ENCODE results near the gene SNX25. TPM values are rescaled to one million over a fixed set of nuclear protein-coding genes. Genes with fewer than 3 reads are reported as not detected.
"Not testable (repeated sequence)": the region's sequence is repeated elsewhere in the genome, so short reads cannot be mapped to it uniquely, and the experiment has no call there.

SNX25 gene
- total RNA-seq, 6 donors from 2014 or later: 62.9 to 178 (median 123) TPM

- H3K4me1 ChIP-seq: no peaks in the 10 kb centered on the region
- WGBS, 2 donors: 95 to 98% methylated on average over 7 of the region's 7 CpGs
- ATAC-seq (ENCODE audit: low FRiP score in 2 of 2): no peak
- DNase-seq: no peak
- H3K9me3 ChIP-seq: no peaks in the 10 kb centered on the region
- TF ChIP-seq CTCF (IDR thresholded peaks at IDR 0.05): no peak
- TF ChIP-seq POLR2A (IDR thresholded peaks at IDR 0.05): no peak
- TF ChIP-seq POLR2AphosphoS5 (IDR thresholded peaks at IDR 0.05): no peak
- TF ChIP-seq EP300 (IDR thresholded peaks at IDR 0.05): no peak
- no peak overlapping the region for H3K27ac ChIP-seq
- peaks cover 0 to 5% (median under 1%) of the 10 kb centered on the region in 4 donors for H3K36me3 ChIP-seq
- no peak overlapping the region for H3K4me3 ChIP-seq
- no peaks in the 10 kb centered on the region for H3K27me3 ChIP-seq
These were observed 119.2 kb downstream of the SNX25 start for GRCh38 chr4:185328586-185328985.

GRCh38 chr4:185329879-185330510 is 120.6 kb downstream of the SNX25 start:
- not testable (repeated sequence) for DNase-seq; H3K27ac ChIP-seq; H3K36me3 ChIP-seq; H3K27me3 ChIP-seq; ATAC-seq (ENCODE audit: low FRiP score in 2 of 2); H3K9me3 ChIP-seq; H3K4me1 ChIP-seq; H3K4me3 ChIP-seq
- WGBS, 2 donors: 96 to 98% methylated on average over 2 of the region's 2 CpGs

DNA sequence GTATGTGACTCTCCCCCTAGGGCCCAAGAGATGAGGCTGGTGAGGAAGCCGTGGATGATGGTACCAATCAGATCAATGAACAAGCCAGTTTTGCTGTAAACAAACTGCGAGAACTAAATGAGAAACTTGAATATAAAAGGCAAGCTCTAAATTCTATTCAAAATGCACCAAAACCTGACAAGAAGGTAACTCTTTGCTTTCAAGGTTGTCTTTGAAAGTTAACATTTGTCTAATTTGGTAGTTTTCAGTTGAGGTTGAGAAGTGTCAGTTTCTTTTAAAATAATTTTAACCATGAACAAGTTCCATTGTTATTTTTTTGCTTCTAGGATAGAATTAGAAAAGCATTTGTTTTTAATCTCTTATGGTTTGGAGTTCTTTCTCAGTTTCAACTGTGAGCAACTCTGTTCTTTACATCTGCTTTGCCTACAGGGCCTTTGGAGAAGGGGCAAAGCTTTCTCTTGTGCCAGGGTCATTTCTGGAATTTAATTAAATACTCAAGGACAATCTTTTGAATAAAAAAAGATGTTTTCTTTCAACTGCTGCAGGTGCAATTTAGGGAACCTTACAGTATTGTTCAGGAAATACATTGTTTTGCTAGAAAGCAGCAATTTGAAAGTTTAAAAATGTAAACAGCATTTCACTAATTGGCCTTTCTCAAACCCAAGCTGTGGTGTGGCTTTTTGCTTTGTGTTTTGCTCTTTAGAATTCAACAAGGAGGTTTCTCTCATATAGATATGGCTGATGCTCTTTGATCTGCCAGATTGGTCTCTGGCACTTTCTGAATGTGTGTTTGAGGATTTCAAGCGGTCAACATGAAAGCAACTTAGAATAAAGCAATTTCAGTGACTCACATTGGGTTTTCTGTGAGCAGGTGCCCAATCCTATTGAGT is 123.4 kb downstream of the SNX25 start:
- no peak for DNase-seq
- Histone ChIP-seq H3K27me3 (no peaks in the 10 kb centered on the region), H3K4me1 (no peaks in the 10 kb centered on the region), H3K36me3 (peaks cover 0 to 5% (median 0%) of the 10 kb centered on the region in 4 donors), H3K9me3 (no peaks in the 10 kb centered on the region), H3K4me3 (no peak overlapping the region), H3K27ac (no peak overlapping the region)
- no peak for TF ChIP-seq CTCF (IDR thresholded peaks at IDR 0.05)
- TF ChIP-seq POLR2A (IDR thresholded peaks at IDR 0.05): no peak
- no peak for TF ChIP-seq EP300 (IDR thresholded peaks at IDR 0.05)
- no peak for TF ChIP-seq POLR2AphosphoS5 (IDR thresholded peaks at IDR 0.05)
- no peak for ATAC-seq (ENCODE audit: low FRiP score in 2 of 2)
- 74 to 98% methylated on average over 3 of the region's 3 CpGs for WGBS, 2 donors

GRCh38 chr4:185334326-185334725 is 124.9 kb downstream of the SNX25 start:
- WGBS, 2 donors: 96 to 97% methylated on average over 4 of the region's 4 CpGs
- Histone ChIP-seq H3K27me3 (no peaks in the 10 kb centered on the region), H3K4me3 (no peak overlapping the region), H3K4me1 (no peaks in the 10 kb centered on the region), H3K27ac (no peak overlapping the region), H3K36me3 (peaks cover 0 to 5% (median 0%) of the 10 kb centered on the region in 4 donors), H3K9me3 (no peaks in the 10 kb centered on the region)
- no peak for TF ChIP-seq EP300 (IDR thresholded peaks at IDR 0.05)
- TF ChIP-seq POLR2A (IDR thresholded peaks at IDR 0.05): no peak
- no peak for TF ChIP-seq CTCF (IDR thresholded peaks at IDR 0.05)
- no peak for TF ChIP-seq POLR2AphosphoS5 (IDR thresholded peaks at IDR 0.05)
- ATAC-seq (ENCODE audit: low FRiP score in 2 of 2): no peak
- no peak for DNase-seq

- ATAC-seq (ENCODE audit: low FRiP score in 2 of 2): no peak
- no peak for DNase-seq
- WGBS, 2 donors: 100% methylated on average over 1 of the region's 1 CpG
These were observed 126.2 kb downstream of the SNX25 start for GRCh38 chr4:185335579-185335978.

More at GRCh38 chr4:185335579-185335978, 126.2 kb downstream of the SNX25 start:
- Histone ChIP-seq H3K27me3 (no peaks in the 10 kb centered on the region), H3K9me3 (no peaks in the 10 kb centered on the region), H3K4me3 (no peak overlapping the region), H3K36me3 (peaks cover 0 to 9% (median 7%) of the 10 kb centered on the region in 4 donors), H3K4me1 (no peaks in the 10 kb centered on the region), H3K27ac (no peak overlapping the region)
- no peak for TF ChIP-seq CTCF (IDR thresholded peaks at IDR 0.05)
- TF ChIP-seq POLR2A (IDR thresholded peaks at IDR 0.05): no peak
- TF ChIP-seq POLR2AphosphoS5 (IDR thresholded peaks at IDR 0.05): no peak
- no peak for TF ChIP-seq EP300 (IDR thresholded peaks at IDR 0.05)
